GM23248 (cell line): ENCODE data around the gene GMEB2.

Source experiments
- EZH2 ChIP-seq: fragments of 200-600 bp; sonication (generic); IDR thresholded peaks from 2 replicates; pipeline ENCODE4 v1.6.1; 2018; ENCODE audit warnings: antibody characterized with exemption, mild to moderate bottlenecking; ENCODE audit not compliant: insufficient read depth, poor library complexity, severe bottlenecking
- EZH2phosphoT487 ChIP-seq: fragments of 200-600 bp; sonication (generic); IDR thresholded peaks from 2 replicates; pipeline ENCODE4 v1.6.1; 2018; ENCODE audit warnings: antibody characterized with exemption, moderate library complexity, mild to moderate bottlenecking, low read depth; ENCODE audit not compliant: insufficient read depth

GRCh38 chr20:63567386-63568169 lies 59.3 kb downstream of the GMEB2 start:
- TF ChIP-seq EZH2 (no peak), EZH2phosphoT487 (no peak)
